NCI-H2196 (cell line): Measurements from ENCODE around the gene TBC1D5.

Experiments used
- DNase-seq: peaks from one replicate; lab custom pipeline; 2025; ENCODE audit not compliant: unreplicated experiment; lab: John Stamatoyannopoulos, UW

TBC1D5 gene

GRCh38 chr3:17238023-17238422, 504.4 kb downstream of the TBC1D5 start:
- no peak for DNase-seq

- no peak for DNase-seq
These were observed 507.1 kb downstream of the TBC1D5 start for GRCh38 chr3:17235310-17235709.

GRCh38 chr3:17234382-17234781, 508.0 kb downstream of the TBC1D5 start:
- no peak for DNase-seq

- peak; percentile 16 for DNase-seq
These were observed 509.0 kb downstream of the TBC1D5 start for GRCh38 chr3:17233398-17233800.

GRCh38 chr3:17232442-17232841, 510.0 kb downstream of the TBC1D5 start:
- DNase-seq = no peak

- no peak for DNase-seq
These were observed 510.7 kb downstream of the TBC1D5 start for GRCh38 chr3:17231537-17232261.

GRCh38 chr3:17227472-17227871, 515.0 kb downstream of the TBC1D5 start:
- no peak for DNase-seq

GRCh38 chr3:17221529-17221928, 520.9 kb downstream of the TBC1D5 start:
- DNase-seq = no peak

GRCh38 chr3:17219593-17219992, 522.8 kb downstream of the TBC1D5 start:
- DNase-seq = no peak

GRCh38 chr3:17218587-17218986, 523.8 kb downstream of the TBC1D5 start:
- DNase-seq = no peak

- no peak for DNase-seq
These were observed 524.8 kb downstream of the TBC1D5 start for GRCh38 chr3:17217588-17217987.

- no peak for DNase-seq
These were observed 529.3 kb downstream of the TBC1D5 start for GRCh38 chr3:17213102-17213501.

- DNase-seq = no peak
These were observed 534.5 kb downstream of the TBC1D5 start for GRCh38 chr3:17207979-17208378.

GRCh38 chr3:17207019-17207418, 535.4 kb downstream of the TBC1D5 start:
- no peak for DNase-seq

- no peak for DNase-seq
These were observed 538.3 kb downstream of the TBC1D5 start for GRCh38 chr3:17204049-17204650.

GRCh38 chr3:17201538-17201937, 540.9 kb downstream of the TBC1D5 start:
- DNase-seq = no peak

GRCh38 chr3:17195856-17196604, 546.4 kb downstream of the TBC1D5 start:
- DNase-seq = no peak

- DNase-seq = no peak
These were observed 547.2 kb downstream of the TBC1D5 start for GRCh38 chr3:17195192-17195611.

- no peak for DNase-seq
These were observed 548.3 kb downstream of the TBC1D5 start for GRCh38 chr3:17194116-17194515.

GRCh38 chr3:17192995-17193394, 549.4 kb downstream of the TBC1D5 start:
- DNase-seq = no peak

GRCh38 chr3:17190353-17191078, 551.9 kb downstream of the TBC1D5 start:
- DNase-seq = no peak
